NCI-H1694 treated with DMSO at 0.1 percent for 48 hours (cell line): ENCODE results near the gene PRPF8.

Experiments used
- DNase-seq: peaks from one replicate; lab custom pipeline; 2025; lab: John Stamatoyannopoulos, UW

PRPF8 gene

GRCh38 chr17:1626333-1626732, 58.3 kb downstream of the PRPF8 start:
- no peak for DNase-seq

DNA sequence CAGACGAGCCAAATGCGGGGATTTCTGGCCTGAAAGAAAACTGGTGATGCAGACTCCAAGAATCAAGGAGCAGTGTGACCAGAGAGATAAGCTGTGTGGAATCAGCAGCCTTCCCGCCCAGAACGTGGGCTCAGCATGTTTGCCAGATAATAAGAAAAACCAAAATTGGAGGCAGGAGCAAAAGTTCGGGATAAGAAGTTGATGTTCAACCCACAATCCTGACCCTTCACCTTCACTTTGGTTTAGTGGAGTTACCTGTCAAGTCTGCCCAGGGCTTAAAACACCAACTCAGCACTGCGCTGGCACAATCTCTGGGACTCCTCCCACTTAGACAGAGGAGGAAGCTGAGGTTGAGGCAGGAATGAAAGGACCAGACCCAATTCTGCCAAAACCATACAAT, 59.1 kb downstream of the PRPF8 start:
- no peak for DNase-seq

- DNase-seq = no peak
These were observed 59.6 kb downstream of the PRPF8 start for GRCh38 chr17:1625053-1625452.

- DNase-seq = no peak
These were observed 60.0 kb downstream of the PRPF8 start for GRCh38 chr17:1624650-1625049.

DNA sequence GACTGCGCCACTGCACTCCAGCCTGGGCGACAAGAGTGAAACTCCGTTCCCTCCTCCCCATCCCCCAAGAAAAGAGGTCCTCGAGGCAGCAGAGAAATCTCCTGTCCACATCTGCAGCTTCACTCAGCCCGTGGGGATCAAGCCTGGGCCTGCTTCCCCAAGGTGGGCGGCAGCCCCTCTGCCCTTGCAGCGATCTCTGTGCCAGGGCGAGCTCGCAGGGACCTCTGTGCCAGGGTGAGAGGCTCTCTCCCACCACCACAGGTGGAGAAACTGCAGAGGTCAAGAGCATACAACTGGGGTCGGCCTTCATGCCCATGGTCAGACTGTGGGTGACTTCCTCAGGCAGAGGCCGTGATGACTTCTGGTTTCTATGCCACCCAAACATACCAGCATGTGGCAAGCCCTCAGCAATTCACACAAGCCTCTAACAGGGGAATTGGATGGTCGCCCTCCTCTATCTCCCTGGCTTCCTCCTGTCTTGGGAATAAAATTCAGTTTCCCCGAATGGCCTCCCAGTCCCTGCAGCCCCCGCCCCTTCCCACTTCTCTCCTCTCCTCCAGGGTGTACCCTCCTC, 61.5 kb downstream of the PRPF8 start:
- DNase-seq = no peak

DNA sequence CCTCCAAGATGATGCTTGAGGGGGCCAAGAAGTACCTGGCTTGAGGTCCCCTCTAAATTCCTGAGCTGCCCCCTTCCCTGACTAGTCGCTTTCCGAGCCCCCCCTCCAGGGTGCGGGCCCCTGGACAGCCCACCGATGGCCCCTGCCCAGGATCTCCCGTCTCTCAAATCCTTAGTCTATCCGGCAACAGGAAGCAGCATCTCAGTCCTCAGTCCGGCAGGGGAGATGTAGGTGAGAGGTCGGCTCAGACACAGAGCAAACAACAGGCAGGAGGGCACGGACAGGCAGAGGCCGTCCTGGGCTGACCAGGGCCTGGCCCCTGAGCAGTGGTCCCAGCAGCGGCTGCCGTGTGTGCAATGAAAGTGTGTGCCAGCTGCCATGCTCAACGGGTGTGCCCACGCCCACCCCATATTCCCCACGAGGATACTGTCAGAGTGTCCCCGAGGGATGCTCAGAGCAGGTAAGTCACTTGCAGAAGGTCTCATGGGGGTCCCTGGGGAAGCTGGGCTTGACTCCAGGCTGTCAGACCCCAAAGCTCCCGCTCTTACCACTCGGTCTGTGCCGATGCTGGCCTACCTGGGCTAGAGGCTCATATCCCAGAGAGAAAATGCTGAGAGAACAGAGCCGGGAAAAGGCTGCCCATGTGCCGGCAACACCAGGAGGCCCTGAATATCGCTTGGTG, 63.3 kb downstream of the PRPF8 start:
- no peak for DNase-seq

- no peak for DNase-seq
These were observed 64.2 kb downstream of the PRPF8 start for GRCh38 chr17:1620486-1620885.

- DNase-seq = no peak
These were observed 67.0 kb downstream of the PRPF8 start for GRCh38 chr17:1617620-1618174.

- no peak for DNase-seq
These were observed 68.6 kb downstream of the PRPF8 start for GRCh38 chr17:1616101-1616500.

- DNase-seq = no peak
These were observed 72.3 kb downstream of the PRPF8 start for GRCh38 chr17:1612400-1612799.

GRCh38 chr17:1611715-1612114, 73.0 kb downstream of the PRPF8 start:
- no peak for DNase-seq

DNA sequence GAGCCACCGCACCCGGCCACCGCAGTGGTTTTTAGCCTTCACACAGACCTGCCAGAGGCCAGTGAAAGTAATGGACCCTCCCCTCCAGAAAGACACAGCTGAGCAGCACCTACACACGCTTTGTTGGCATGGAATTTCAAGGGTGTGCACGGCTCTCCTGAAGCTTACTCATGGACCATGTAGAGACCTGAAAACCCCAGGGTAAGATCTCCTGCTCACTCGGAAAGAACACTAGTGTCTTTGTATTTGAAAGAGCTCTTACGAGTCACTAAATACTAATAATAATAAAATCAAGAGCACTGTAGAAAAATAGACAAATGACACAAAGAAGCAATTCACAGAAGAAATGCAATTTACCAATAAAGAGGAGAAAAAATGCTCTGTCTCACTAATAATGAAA, 76.0 kb downstream of the PRPF8 start:
- no peak for DNase-seq

- DNase-seq = no peak
These were observed 76.7 kb downstream of the PRPF8 start for GRCh38 chr17:1607971-1608320.

DNA sequence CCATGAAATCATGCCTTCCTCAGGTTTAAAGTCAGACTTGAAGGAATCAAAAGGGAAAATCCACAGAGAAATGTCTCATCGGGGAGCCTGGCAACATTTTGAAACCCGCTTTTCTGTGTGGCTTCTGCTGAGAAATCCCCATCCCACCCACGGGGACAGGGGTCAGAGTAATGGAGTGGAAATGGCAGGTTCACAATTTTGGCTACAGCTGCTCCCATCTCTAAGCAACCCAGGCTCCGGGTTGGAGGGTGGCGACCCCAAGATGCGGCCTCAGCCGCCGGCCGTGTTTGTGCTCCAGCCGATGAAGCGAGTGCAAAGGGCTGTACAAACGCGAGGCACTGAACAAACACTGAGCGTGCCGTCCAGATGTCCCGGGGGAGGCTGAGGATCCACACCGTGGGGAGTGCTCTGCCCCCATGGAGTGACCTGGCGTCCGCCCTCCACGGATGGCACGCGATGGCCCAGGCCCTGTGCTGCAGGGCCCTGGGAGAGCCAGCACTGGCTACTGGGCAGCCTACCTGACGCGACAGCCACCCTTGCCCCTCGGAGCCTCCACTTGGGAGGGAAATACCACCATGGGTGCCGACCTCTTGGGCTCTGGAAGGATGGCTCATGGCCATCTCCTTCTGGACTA, 78.2 kb downstream of the PRPF8 start:
- no peak for DNase-seq

DNA sequence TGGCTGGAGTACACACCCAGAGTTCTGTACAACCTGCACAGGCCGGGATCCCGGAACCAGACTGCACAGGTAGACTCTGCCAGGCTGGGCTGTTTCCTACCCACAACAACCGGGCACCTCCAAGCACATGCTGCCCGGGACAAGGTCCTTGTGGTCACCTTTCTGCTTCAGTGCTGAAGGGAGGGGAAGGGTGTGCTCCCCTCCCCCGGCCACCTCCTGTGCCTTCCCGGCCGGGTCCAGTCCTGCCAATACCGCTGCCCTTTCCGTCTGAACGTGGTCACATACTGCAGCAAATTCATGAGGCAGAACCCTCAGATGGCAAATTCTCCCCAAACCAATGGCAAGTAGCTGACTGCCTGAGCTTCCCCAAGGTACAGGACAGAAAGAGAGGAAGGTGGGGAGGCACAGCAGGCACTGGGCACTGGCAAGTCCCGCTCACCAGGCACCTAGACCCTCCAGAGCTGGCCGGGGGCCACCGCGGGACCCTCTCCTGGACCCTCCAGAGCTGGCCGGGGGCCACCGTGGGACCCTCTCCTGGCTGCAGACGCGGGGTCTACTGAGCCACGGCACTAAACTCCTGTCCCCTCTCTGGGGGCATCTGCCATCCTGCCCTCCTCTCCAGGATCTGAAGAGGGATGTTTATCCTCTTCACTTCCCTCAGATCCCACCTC, 78.9 kb downstream of the PRPF8 start:
- no peak for DNase-seq

- no peak for DNase-seq
These were observed 79.7 kb downstream of the PRPF8 start for GRCh38 chr17:1604831-1605528.

DNA sequence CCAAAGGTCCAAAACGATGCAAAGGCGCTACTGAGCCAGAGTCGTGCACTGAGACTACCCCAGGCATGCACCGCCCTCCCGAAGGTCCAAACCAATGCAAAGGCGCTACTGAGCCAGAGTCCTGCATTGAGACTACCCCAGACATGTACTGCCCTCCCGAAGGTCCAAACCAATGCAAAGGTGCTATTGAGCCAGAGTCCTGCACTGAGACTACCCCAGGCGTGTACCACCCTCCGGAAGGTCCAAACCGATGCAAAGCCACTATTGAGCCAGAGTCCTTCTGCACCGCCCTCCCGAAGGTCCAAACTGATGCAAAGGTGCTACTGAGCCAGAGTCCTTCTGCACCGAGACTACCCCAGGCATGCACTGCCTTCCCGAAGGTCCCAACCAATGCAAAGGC, 83.1 kb downstream of the PRPF8 start:
- no peak for DNase-seq
